Stomach (tissue), 4 donors: ENCODE measurements around the gene LRRC8B.

Experiments
- CTCF ChIP-seq, 7 experiments: fragments of 450-650 bp in 4 of 7; fragments of 200-600 bp in 3 of 7; sonication (generic) in 3 of 7; IDR thresholded peaks; one replicate each; pipeline ENCODE4 v1.5.1; 2016 to 2019; ENCODE audit warnings: antibody characterized with exemption in 7 of 7, control low read depth in 2 of 7, mild to moderate bottlenecking in 1 of 7
- EP300 ChIP-seq: sonication (generic); formaldehyde crosslinking; IDR thresholded peaks from one replicate; pipeline ENCODE4 v1.6.1; 2017; ENCODE audit warnings: antibody characterized with exemption
- POLR2A ChIP-seq, 4 donors: fragments of 450-650 bp; IDR thresholded peaks; one replicate each; pipeline ENCODE4 v1.6.1; 2016; ENCODE audit warnings: antibody characterized with exemption in 4 of 4, control low read depth in 2 of 4, mild to moderate bottlenecking in 1 of 4, moderate library complexity in 1 of 4
- POLR2AphosphoS5 ChIP-seq, 3 donors: sonication (generic); formaldehyde crosslinking; IDR thresholded peaks; one replicate each; pipeline ENCODE4 v1.6.1; 2016; ENCODE audit warnings: antibody characterized with exemption in 3 of 3

GRCh38 chr1:89502042-89502441 lies 22.6 kb upstream of the LRRC8B start:
- TF ChIP-seq CTCF (IDR thresholded peaks at IDR 0.05), result no peak
- TF ChIP-seq POLR2A (IDR thresholded peaks at IDR 0.05), result no peak
- no peak for TF ChIP-seq EP300
- TF ChIP-seq POLR2AphosphoS5 (IDR thresholded peaks at IDR 0.05), result no peak
